Measurements from ENCODE around the gene CARS1.

The CARS1 gene

DNA sequence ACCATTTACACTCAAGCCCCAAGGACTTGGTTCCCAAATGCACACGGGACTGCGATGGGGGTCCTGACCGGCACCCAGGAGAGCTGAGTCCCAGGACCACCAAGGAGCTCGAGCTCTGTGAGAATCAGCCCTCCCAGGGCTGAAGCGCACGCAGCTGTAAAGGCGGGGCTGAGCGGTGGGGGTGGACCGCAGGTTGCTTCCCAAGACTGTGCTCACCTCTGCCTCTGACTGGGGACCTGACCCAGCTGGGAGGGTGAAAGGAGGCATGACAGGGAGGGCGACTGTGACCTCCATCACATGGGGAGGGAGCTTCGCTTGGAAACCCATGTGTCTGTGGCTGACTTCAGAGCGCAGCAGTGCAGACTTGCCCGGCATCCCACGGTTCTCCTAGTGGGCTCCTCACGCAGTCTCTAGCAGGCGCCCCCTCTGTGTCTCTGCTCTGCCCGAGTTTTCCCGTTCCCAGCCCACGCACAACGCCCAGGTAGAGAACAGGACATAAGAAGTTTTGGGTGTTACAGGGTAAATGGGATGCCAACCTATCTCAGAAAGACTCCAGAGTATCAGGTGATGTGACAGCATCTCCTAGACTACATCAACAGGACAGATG lies 49.7 kb downstream of the CARS1 start:
- no peak overlapping the region for H3K27ac ChIP-seq (ENCODE audit: low read depth, low read length)

DNA sequence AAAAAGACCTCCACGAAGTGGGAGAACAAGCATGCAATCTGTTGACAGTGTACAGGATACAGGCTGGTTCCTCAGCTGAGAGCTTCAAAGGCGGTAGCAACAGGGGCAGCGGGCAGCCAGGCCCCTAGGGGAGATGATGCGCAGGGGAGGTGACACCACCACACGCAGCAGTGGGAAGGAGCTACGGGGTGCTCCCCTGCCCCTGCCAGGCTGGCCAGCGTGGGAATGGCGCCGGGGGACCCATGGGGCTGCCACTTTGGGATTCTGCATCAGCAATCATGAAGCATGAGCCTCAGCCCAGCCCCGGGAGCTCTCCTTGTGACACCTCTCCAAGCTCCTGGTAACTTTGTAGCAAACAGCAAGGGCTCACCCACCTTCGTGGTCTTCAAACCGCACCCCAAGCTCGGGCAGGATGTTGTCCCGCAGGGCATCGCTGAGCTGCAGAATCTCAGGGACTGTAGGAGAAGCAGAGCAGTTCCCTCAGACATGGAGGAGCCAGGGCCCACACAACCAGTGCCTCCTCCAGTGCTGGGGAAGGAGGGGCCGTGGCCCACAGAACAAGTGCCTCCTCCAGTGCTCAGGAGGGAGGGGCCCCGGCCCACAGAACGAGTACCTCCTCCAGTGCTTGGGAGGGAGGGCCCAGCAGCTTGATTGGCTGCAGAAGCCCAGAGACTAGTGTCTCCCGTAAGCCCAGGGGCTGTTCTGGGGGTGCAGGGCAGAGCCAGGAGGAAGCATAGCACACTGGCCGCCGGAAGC lies 50.5 kb downstream of the CARS1 start:
- Histone ChIP-seq H3K4me1 (ENCODE audit: control insufficient read depth, low read length) (no peaks in the 10 kb centered on the region), H3K4me2 (ENCODE audit: low read length) (no peak overlapping the region), H3K4me3 (ENCODE audit: low read length) (no peak overlapping the region), H3K9me3 (ENCODE audit: control insufficient read depth, insufficient read depth, low read length) (no peaks in the 10 kb centered on the region), H3K36me3 (ENCODE audit: control insufficient read depth, low read length) (peaks cover 45% of the 10 kb centered on the region), H3F3A (ENCODE audit: control insufficient read depth, insufficient read depth) (no peaks in the 10 kb centered on the region), H3K27ac (ENCODE audit: low read depth, low read length) (no peak overlapping the region), H4K20me1 (ENCODE audit: control insufficient read depth, insufficient read depth, low read depth, low read length) (no peaks in the 10 kb centered on the region), H3K27me3 (ENCODE audit: control insufficient read depth, low read length) (no peaks in the 10 kb centered on the region), H3K9me2 (replicated peaks; ENCODE audit: control insufficient read depth, low read length) (no peaks in the 10 kb centered on the region), H3K79me2 (ENCODE audit: control insufficient read depth, low read length) (no peaks in the 10 kb centered on the region)
- TF ChIP-seq, protein P1, sequence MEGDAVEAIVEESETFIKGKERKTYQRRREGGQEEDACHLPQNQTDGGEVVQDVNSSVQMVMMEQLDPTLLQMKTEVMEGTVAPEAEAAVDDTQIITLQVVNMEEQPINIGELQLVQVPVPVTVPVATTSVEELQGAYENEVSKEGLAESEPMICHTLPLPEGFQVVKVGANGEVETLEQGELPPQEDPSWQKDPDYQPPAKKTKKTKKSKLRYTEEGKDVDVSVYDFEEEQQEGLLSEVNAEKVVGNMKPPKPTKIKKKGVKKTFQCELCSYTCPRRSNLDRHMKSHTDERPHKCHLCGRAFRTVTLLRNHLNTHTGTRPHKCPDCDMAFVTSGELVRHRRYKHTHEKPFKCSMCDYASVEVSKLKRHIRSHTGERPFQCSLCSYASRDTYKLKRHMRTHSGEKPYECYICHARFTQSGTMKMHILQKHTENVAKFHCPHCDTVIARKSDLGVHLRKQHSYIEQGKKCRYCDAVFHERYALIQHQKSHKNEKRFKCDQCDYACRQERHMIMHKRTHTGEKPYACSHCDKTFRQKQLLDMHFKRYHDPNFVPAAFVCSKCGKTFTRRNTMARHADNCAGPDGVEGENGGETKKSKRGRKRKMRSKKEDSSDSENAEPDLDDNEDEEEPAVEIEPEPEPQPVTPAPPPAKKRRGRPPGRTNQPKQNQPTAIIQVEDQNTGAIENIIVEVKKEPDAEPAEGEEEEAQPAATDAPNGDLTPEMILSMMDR (IDR thresholded peaks at IDR 0.05; ENCODE audit: low read depth, low read length, poor library complexity, severe bottlenecking), result no peak
- no peak for TF ChIP-seq EZH2phosphoT487 (IDR thresholded peaks at IDR 0.05; ENCODE audit: borderline replicate concordance, low read length)

More for the DNA sequence above, 49.7 kb downstream of the CARS1 start:
- H3K27me3 ChIP-seq (ENCODE audit: control insufficient read depth, low read length), result no peaks in the 10 kb centered on the region
- no peak overlapping the region for H3K4me2 ChIP-seq (ENCODE audit: low read length)
- no peaks in the 10 kb centered on the region for H3K79me2 ChIP-seq (ENCODE audit: control insufficient read depth, low read length)
- no peaks in the 10 kb centered on the region for H3K4me1 ChIP-seq (ENCODE audit: control insufficient read depth, low read length)
- H3K9me2 ChIP-seq (replicated peaks; ENCODE audit: control insufficient read depth, low read length), result no peaks in the 10 kb centered on the region
- no peak overlapping the region for H3K4me3 ChIP-seq (ENCODE audit: low read length)
- TF ChIP-seq, protein P1 (IDR thresholded peaks at IDR 0.05; ENCODE audit: low read depth, low read length, poor library complexity, severe bottlenecking), result no peak
- no peak for TF ChIP-seq EZH2phosphoT487 (IDR thresholded peaks at IDR 0.05; ENCODE audit: borderline replicate concordance, low read length)
- no peaks in the 10 kb centered on the region for H3F3A ChIP-seq (ENCODE audit: control insufficient read depth, insufficient read depth)
- no peaks in the 10 kb centered on the region; the same call in 1 of the 2 replicates for H4K20me1 ChIP-seq (ENCODE audit: control insufficient read depth, insufficient read depth, low read depth, low read length)
- no peaks in the 10 kb centered on the region for H3K9me3 ChIP-seq (ENCODE audit: control insufficient read depth, insufficient read depth, low read length)
- H3K36me3 ChIP-seq (ENCODE audit: control insufficient read depth, low read length), result peaks cover 47% of the 10 kb centered on the region

DNA sequence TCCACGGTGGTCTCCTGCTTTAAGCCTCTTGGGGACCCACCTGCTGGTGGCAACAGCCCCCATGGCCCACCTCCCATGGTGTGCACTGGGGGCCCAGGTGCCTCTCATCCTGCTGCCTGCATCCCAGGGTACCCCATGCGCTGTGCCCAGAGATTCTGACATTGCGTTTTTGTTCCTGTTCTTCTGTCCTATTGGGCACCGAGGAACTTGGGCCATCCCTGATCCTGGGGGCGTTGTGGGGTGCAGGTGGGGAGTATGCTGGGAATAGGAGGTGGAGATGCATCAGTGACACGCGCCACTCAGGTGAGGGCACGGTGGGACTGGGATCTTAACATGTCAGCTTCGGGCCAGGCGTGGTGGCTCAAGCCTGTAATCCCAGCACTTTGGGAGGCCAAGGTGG lies 52.7 kb downstream of the CARS1 start:
- H3K27ac ChIP-seq (ENCODE audit: low read depth, low read length), result no peak overlapping the region
- no peaks in the 10 kb centered on the region for H3K27me3 ChIP-seq (ENCODE audit: control insufficient read depth, low read length)
- no peak overlapping the region for H3K4me2 ChIP-seq (ENCODE audit: low read length)
- no peak for TF ChIP-seq EZH2phosphoT487 (IDR thresholded peaks at IDR 0.05; ENCODE audit: borderline replicate concordance, low read length)
- TF ChIP-seq, protein P1 (IDR thresholded peaks at IDR 0.05; ENCODE audit: low read depth, low read length, poor library complexity, severe bottlenecking), result no peak
- H3K79me2 ChIP-seq (ENCODE audit: control insufficient read depth, low read length), result no peaks in the 10 kb centered on the region
- H3K9me3 ChIP-seq (ENCODE audit: control insufficient read depth, insufficient read depth, low read length), result no peaks in the 10 kb centered on the region
- no peak overlapping the region for H3K4me3 ChIP-seq (ENCODE audit: low read length)
- no peaks in the 10 kb centered on the region for H4K20me1 ChIP-seq (ENCODE audit: control insufficient read depth, insufficient read depth, low read depth, low read length)
- H3K4me1 ChIP-seq (ENCODE audit: control insufficient read depth, low read length), result no peaks in the 10 kb centered on the region
- H3K36me3 ChIP-seq (ENCODE audit: control insufficient read depth, low read length), result peaks cover 44% of the 10 kb centered on the region
- no peaks in the 10 kb centered on the region for H3F3A ChIP-seq (ENCODE audit: control insufficient read depth, insufficient read depth)
- H3K9me2 ChIP-seq (replicated peaks; ENCODE audit: control insufficient read depth, low read length), result no peaks in the 10 kb centered on the region

Measured in DOHH2 (cell line).